GM21786 (cell line): ENCODE measurements around the gene KNTC1.
A peak's percentile ranks its signal among the peaks of the same experiment; 100 is the strongest.
"Not testable (repeated sequence)": the region's sequence is repeated elsewhere in the genome, so short reads cannot be mapped to it uniquely, and the experiment has no call there.

ENCODE experiments used
- ATAC-seq: cut with Tn5 transposase; IDR thresholded peaks from one replicate; pipeline ENCODE4 v1.9.1; 2021; ENCODE audit not compliant: unreplicated experiment

Gene KNTC1

DNA sequence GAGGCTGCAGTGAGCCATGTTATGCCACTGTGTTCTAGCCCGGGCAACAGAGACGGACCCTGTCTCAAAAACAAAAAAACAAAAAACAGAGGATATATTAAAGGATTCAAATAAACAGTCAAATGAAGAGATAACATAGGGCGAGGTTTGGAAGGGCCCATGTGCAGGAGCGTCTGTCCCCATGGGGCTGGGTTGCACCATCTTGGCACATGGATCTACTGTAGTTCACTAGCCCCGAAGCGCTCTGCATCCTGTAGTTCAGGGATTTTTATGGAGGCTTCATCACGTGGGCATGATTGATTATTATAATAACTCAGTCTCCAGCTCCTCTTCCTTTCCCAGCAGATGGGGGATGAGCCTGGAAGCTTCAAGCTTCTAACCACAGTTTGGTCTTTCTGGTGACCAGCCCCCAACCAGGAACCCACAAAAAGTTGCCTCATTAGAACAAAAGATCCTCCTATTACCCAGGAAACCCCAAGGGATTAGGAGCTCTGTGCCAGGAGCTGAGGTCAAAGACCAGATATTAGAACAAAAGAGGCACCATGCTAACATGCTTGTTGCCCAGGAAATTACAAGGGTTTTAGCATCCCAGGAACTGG lies 116.3 kb downstream of the KNTC1 start:
- no peak for ATAC-seq

DNA sequence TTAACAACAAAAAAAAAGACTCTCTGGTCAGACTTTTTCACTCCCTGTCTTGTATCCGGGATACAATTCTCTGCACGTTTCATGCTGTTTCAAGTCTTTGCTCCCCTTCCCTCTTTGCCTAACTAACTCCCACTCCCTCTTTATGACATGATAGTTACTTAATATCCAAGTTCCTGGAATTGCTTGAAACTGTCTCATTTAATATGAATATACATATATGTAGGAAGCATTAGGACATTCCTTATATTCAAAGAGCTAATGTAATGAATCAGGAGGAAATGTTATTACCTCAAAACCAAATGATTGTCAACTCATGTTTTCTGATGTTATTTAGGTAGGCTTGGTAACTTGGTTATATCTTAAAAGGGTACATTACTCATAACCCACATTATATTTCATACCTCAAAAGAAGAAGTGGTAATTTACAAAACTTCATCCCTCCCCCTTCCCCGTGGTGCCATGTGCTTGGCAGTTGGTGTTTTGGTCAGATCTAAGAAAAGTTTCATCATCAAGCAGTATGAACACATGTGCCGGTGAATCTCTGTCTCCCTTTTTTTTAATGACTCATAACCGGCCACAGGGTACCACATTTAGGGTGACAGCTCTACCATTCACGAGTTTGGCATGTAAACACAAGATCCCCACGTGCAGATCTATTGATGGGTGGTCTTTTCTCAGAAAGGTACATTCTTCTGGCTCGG lies 119.6 kb downstream of the KNTC1 start:
- ATAC-seq = peak; percentile 96

DNA sequence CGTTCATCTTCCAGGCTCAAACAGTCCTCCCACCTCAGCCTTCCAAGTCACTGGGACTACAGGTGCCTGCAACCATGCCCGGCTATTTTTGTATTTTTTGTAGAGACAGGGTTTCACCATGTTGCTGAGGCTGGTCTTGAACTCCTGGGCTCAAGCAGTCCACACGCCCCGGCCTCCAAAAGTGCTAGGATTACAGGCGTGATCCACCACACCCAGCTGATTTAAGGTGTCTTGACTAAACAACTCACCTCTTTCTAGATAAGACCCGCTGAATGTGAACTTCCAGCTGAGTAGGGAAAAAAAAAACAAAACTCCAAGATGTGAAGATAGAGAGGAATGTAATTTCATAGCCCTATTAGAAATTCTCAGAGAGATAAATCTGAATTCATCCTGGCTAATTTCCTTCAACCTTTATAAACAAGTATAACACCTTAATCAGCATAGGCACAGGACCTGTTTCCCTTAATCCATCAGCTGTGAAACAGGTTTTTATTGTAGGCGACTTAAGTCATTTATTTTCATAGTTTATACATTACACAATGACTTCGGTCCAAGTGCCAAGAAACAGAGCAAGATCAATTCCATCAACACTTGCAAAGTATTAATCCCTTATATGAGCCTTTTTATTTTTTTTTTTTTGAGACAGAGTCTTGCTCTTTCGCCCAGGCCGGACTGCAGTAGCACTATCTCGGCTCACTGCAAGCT lies 124.6 kb downstream of the KNTC1 start:
- no peak for ATAC-seq

DNA sequence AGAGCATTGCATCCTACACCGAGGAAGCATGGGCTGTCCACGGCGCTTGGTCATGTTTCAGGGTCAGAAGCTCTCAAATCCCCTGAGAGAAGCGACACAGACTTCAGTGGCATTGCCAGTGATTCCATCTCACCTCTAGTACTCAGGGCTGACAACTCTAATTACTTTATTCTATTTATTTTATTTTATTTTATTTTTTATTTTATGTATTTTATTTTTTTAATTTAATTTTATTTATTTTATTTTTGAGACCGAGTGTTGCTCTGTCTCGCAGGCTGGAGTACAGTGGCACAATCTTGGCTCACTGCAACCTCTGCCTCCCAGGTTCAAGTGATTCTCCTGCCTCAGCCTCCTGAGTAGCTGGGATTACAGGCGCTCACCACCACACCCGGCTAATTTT lies 126.2 kb downstream of the KNTC1 start:
- not testable (repeated sequence) for ATAC-seq

DNA sequence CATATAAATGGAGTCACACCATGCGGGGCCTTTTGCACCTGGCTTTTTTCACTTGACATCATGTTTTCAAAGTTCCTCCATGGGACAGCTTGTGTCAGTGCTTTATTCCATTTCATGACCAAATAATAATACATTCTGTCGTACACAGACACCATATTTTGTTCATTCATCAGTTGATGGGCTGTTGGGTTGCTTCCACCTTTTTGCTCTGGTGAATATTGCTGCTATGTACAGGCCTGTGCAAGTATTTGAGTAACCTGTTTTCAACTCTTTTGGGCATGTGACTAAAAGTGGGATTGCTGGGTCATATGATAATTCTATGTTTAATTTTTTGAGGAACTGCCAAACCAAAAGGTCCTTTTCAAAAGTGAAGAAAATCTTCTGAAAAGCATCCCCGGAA lies 129.2 kb downstream of the KNTC1 start:
- no peak for ATAC-seq

DNA sequence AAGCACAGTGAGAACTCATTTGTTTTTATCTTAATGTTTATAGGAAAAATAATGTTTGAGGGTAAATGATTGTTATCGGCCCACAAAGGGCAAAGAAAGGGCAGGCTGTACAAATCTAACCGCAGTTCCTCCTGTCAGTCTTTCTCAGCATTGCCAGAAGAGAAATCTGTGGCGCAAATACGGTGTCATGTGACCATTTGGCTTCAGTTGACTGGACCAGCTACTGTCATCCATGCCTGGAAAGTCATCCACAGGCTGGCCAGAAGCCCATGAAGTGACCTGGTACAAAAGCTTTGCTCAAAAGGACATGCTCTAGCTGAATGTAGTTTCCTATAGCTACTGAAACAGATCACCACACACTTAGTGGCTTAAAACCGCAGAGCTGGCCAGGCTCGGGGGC lies 132.5 kb downstream of the KNTC1 start:
- no peak for ATAC-seq

DNA sequence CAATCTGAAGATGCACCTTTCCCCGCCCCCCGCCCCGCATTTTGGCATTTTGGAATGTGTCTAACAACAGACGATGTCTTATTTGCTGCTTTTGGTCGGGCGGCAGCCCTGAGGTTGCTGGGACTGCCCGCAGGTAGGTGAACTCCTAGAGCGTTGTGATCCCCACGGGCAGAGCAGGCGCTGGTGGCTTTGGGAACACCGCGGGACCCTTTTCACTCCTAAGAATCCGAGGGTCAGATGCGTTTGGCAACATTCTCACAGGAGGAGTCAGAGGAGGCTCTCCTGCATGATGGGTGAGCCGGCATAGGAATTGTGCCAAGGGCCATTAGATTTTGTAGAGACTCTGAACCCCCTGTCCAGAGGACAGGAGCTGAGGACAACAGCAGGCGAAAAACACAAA lies 134.2 kb downstream of the KNTC1 start:
- ATAC-seq = no peak

DNA sequence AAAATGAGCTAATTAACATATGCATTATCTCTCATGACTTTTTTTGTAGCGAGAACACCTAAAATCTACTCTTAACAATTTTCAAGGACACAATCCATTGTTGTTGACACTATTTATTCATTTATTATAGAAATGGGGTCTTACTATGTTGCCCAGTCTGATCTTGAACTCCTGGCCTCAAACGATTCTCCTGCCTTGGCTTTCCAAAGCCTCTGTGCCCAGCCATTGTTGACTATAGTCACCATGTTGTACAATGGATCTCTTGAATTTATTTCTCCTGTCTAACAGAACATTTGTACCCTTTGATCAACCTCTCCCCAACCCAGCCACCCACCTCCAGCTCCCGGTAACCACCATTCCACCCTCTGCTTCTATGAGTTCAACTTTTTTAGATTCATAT lies 134.9 kb downstream of the KNTC1 start:
- no peak for ATAC-seq

DNA sequence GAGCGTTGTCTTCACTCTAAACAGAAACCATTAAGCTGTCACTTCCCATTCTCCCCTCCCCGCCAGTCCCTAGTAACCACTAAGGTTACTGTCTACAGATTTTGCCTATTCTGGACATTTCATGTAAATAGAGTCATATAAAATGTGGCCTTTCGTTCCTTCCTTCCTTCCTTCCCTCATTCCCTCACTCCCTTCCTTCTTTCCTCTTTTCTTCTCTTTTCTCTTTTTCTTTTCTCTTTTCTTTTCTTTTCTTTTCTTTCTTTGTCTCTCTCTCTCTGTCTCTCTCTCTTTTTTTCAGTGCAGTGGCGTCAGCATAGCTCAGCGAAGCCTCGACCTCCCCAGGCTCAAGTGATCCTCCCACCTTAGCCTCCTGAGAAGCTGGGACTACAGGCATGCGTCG lies 138.3 kb downstream of the KNTC1 start:
- ATAC-seq = no peak

DNA sequence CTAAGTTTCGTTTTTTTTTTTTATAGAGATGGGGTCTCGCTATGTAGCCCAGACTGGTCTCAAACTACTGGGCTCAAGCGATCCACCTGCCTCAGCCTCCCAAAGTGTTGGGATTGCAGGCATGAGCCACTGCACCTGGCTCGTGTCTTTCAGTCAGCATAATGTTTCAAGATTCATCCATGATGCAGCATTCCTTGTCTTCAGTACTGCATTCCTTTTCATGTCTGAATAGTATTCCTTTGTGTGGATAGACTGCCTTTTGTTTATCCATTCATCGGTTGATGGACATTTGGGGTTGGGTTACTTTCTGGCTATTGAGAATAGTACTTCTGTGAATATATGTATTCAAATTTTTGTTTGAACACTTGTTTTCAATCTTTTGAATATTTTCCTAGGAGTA lies 138.7 kb downstream of the KNTC1 start:
- no peak for ATAC-seq

DNA sequence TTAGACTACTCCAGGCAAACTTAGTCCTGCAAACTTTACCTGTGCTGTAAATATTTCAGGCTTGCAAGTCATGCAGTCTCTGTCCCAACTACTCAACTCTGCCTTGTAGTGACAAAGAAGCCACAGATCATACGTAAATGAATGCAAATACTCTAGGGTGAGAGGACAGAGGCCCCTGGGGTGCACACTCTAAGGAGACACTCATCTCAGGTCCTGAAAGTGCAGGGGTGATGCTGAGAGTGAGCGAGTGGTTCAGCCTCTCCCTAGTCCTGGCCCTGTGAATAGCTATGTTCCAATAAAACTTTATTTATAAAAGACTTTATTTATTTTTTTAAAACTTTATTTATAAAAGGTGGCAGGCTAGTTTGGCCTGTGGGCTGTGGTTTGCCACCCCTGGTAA lies 141.2 kb downstream of the KNTC1 start:
- ATAC-seq = no peak

DNA sequence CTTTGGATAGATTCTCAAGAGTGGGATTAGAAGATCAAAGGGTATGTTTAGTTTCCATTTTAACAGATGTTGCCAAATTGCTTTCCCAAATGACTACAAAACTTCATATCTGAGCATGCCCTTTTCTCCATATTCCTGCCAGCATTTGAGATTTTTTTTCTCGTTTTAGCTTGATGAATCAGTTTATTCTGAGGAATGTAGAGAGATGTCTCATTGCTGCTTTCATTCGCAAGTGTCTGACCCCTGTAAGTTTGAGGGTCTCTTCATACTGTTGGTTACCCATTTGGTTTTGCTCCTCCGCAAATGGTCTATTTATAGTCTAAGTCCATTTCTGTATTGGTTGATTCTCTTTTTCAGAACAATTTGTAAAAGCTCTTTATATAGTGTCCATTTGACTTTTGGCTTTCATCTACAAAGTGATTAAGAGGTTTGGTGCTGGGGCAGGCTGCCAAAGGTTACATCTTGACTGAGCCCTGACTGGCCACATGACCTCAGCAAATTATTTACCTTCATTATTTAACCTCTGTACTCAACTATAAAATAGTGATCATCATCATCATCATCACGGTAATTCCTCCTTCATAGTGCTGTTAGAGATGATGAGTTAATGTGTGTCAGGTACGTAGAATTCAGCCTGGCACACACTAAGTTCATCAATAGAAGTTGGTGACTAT lies 142.5 kb downstream of the KNTC1 start:
- no peak for ATAC-seq

DNA sequence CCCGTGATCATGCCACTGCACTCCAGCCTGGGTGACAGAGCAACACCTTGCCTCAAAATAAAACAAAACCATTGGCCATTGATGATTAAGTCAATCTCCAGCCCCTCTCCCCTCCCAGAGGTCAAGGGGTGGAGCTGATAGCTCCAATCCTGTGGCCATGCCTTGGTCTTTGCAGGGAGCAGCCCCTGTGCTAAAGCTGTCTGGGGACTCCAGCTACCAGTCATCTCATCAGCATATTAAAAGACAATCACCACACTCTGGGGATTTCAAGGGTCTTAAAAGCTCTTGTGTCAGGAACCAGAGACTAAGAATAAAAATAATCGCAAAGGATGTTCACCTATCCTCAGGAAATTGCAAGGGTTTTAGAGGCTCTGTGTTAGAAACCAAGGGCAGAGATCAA lies 145.5 kb downstream of the KNTC1 start:
- ATAC-seq = no peak
